DMS153 treated with DMSO at 0.1 percent for 48 hours (cell line): ENCODE data around the gene PPP2R2D.

Experiments used
- DNase-seq: peaks from one replicate; lab custom pipeline; 2025; ENCODE audit not compliant: unreplicated experiment; lab: John Stamatoyannopoulos, UW

PPP2R2D gene

GRCh38 chr10:131886237-131886636 is 14.6 kb upstream of the PPP2R2D start:
- no peak for DNase-seq

GRCh38 chr10:131888186-131888604 is 12.6 kb upstream of the PPP2R2D start:
- DNase-seq = no peak

DNA sequence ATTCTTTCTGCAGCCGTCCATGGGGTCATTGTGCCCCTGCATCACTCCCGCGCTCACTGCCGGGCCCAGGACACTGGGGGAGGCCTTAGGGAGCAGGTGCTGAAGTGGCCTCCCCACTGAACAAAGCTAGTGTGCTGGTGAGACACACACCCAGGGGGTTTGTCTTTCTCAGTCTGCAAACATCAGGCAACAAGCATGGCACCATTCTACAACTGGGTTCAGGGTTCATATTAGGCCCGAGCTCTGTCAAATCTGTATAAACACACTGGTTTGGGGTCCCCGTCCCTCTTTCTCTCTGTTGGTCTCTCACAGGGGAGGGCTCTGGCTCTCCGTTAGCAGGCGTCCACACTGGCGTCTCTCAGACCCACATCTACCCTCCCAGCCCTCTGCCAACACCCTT is 11.1 kb upstream of the PPP2R2D start:
- no peak for DNase-seq

DNA sequence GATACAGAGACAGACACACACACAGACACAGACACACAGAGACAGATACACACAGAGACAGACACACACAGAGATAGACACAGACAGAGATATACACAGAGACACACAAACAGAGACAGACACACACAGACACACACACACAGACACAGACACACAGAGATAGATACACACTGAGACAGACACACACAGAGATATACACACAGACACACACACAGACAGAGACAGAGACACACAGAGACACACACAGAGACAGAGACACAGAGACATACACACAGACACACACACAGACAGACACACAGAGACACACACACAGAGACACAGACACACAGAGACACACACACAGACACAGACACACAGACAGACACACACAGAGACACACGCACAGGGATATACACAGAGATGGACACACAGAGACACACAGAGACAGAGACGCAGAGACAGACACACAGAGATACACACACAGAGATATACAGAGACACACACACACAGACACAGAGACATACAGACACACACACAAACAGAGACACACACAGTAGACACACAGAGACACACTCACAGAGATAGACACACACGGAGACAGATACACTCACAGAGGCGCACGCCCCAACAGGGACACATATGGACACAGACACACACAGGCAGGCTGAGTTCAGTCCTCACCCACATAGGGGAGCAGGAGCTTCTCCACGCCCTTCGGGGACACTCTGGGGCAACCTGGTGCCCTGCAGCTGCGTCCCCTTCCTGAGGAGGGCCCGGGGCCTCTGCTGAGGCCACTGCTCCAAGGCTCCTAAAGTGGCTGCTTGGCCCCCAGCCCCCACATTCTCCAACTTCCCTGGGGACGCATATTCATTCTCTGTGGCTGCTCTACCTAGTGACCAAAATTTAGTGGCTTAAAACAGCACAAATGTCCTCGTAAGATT is 10.3 kb upstream of the PPP2R2D start:
- DNase-seq = no peak

DNA sequence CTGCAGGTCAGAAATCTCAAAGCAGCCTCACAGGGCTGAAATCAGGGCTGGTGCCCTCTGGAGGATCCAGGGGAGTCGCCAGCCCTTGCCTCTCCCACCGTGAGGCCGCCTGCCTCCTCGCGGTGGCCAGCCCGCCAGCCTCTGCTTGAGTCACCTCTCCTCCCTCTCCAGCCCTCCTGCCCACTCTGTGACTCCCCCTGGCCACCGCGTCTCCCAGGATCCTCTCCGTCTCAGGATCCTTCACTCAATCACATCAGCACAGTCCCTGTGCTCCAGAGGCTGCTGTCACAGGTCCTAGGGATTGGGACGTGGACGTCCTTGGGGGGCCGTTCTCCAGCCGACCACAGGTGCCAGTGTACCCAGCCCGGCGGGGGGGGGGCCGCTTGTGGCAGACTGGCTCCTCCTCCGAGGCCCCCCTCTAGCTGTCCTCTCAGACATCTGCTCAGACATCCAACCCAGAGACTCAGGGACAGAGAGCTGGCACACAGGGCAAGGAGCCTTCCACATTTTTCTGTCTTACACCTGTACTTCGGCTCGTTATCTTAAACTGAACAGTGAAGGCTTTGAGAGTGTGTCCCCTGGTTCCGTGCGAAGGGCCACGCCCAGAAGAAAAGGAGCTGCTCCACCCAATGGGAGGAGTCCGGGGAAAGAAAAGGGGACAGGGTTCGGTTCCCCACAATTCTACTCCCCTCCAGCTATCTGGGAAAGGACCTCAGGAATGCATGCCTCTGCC is 9.4 kb upstream of the PPP2R2D start:
- DNase-seq = no peak

- no peak for DNase-seq
These were observed 8.6 kb upstream of the PPP2R2D start for GRCh38 chr10:131891929-131892805.

- DNase-seq = no peak
These were observed 7.8 kb upstream of the PPP2R2D start for GRCh38 chr10:131892806-131893675.

DNA sequence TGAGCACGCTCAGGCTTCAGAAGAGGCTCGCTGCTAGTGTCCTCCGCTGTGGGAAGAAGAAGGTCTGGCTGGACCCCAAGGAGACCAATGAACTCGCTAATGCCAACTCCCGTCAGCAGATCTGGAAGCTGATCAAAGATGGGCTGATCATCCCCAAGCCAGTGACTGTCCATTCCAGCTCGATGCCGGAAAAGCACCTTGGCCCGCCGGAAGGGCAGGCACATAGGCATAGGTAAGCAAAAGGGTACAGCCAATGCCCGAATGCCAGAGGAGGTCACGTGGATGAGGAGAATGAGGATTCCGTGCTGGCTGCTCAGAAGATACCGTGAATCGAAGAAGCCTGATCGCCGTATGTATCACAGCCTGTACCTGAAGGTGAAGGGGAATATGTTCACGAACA is 5.7 kb upstream of the PPP2R2D start:
- DNase-seq = no peak

GRCh38 chr10:131896403-131896802 is 4.4 kb upstream of the PPP2R2D start:
- DNase-seq = no peak

- no peak for DNase-seq
These were observed 3.4 kb upstream of the PPP2R2D start for GRCh38 chr10:131897297-131897899.

DNA sequence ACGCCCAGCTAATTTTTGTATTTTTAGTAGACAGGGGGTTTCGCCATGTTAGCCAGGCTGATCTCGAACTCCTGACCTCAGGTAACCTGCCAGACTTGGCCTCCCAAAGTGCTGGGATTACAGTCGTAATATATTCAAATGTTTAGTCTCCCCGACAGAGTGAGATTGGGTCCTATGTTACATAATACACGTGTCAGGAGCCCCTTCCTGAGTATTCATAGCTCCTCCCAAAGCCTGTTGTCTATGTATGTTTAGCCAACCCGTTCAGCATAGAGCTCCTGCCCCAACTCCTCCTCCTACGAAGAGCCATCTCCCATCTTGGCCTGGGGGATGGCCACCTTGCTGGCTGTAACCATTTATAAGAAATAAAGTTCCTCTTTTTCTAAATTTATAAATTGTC is 2.7 kb upstream of the PPP2R2D start:
- DNase-seq = no peak

DNA sequence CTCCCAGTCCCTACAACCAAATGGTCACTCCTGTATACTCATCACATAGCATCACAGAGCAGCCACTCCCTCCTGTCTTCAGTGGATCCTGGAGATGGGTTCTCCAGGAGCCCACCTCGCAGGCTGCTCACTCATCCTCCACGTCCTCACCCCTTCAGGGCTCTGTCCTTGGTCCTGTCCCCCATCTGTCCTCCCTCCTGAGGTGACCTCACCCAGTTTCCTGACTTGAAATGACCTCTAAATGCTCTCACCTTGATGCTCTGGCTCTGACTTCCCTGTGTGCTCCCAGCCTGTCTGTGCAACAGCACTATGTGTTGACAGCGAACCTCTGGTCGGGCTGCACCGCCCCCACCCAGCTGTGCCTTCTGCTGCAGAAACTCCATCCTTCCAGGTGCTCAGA is 2.1 kb upstream of the PPP2R2D start:
- DNase-seq = no peak

GRCh38 chr10:131899116-131899690 is 1.6 kb upstream of the PPP2R2D start:
- no peak for DNase-seq

- DNase-seq = no peak
These were observed 986 bp upstream of the PPP2R2D start for GRCh38 chr10:131899695-131900349.

DNA sequence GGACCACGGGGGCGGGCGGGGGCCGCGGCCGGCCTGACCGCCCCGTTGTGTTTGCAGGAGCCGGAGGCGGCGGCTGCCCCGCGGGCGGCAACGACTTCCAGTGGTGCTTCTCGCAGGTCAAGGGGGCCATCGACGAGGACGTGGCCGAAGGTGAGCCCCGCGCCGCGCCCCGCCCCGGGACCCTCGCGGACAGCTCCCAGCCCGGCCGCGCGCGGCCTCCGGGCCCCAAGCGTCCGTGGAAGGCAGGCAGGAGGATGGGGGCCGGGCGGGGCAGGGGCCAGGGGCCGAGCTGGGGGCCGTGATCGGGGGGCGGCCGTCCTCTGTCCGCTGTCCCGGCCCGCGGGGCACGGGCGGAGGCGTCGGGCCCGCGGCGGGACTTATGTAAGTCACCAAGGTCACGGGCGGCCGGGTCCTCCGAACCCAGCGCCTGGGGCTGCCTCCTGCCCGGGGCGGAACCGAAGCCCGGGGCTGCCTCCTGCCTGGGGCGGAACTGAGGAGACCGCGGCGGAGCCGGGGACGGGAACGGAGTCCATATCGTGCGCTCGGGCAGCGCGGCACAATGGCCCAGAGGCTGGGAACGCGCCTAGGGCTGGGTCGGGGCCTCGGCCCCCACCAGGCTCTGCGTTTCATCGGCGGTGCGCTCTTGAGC is 497 bp downstream of the PPP2R2D start:
- DNase-seq = no peak

DNA sequence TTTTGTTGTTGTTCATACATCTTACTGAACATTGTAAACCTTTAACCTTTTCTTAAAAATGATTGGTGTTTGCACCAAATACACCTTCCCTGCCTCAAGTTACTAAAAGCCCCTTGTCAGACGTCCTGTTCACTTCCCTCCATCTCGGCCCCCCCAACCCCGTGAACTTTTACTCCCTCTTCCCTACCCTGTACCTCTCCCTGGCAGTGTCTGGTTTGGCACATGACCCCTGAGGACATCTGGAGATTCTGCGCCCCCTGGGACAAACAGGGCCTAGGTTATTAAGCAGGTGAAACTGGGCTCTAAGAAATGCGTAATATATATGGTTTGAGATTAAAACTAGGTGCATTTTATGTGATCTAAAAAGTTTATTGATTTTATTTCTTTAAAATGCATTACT is 1.4 kb downstream of the PPP2R2D start:
- DNase-seq = no peak

GRCh38 chr10:131902691-131903090 is 1.9 kb downstream of the PPP2R2D start:
- DNase-seq = no peak

GRCh38 chr10:131905267-131905571 is 4.4 kb downstream of the PPP2R2D start:
- DNase-seq = no peak
